H1 (cell line): ENCODE data around the gene TMEM89.

Source experiments
- BRCA1 ChIP-seq: IDR thresholded peaks from 2 replicates; pipeline ENCODE4 v1.6.1; 2012; ENCODE audit warnings: low read depth, low read length, improper control_type of control experiment
- CHD1 ChIP-seq: IDR thresholded peaks from 2 replicates; pipeline ENCODE4 v1.6.1; 2012; ENCODE audit warnings: low read depth, low read length, improper control_type of control experiment
- JUND ChIP-seq: IDR thresholded peaks from 2 replicates; pipeline ENCODE4 v1.6.1; 2011; ENCODE audit warnings: mild to moderate bottlenecking, improper control_type of control experiment, low read length
- KDM1A ChIP-seq: fragments of 200-600, 300-600 bp; sonication (generic); IDR thresholded peaks from 2 replicates; pipeline ENCODE4 v1.7.1; 2016; ENCODE audit warnings: mild to moderate bottlenecking, low read length, borderline replicate concordance
- MAFK ChIP-seq: IDR thresholded peaks from 2 replicates; pipeline ENCODE4 v1.6.1; 2012; ENCODE audit warnings: low read depth, mild to moderate bottlenecking, improper control_type of control experiment, low read length
- POLR2A ChIP-seq, 2 experiments: IDR thresholded peaks; 1 replicate in 1 of 2; 2 replicates in 1 of 2; pipeline ENCODE4 v1.6.1; 2011; ENCODE audit warnings: low read depth in 2 of 2, low read length in 2 of 2, mild to moderate bottlenecking in 2 of 2; ENCODE audit errors: control extremely low read depth in 1 of 2
- POU5F1 ChIP-seq: IDR thresholded peaks from 2 replicates; pipeline ENCODE4 v1.6.1; 2011; ENCODE audit warnings: low read depth, mild to moderate bottlenecking, low read length, moderate library complexity
- RBBP5 ChIP-seq: IDR thresholded peaks from 2 replicates; pipeline ENCODE4 v1.7.1; 2012; ENCODE audit warnings: low read depth, mild to moderate bottlenecking, inconsistent platforms, low read length, moderate library complexity, borderline replicate concordance
- SIN3A ChIP-seq, 2 experiments: IDR thresholded peaks in 1 of 2; conservative IDR thresholded peaks in 1 of 2; 2 replicates each; pipeline ENCODE4 v1.6.1; 2011 to 2012; ENCODE audit warnings: low read length in 2 of 2, improper control_type of control experiment in 1 of 2, low read depth in 1 of 2, mild to moderate bottlenecking in 1 of 2
- SP1 ChIP-seq: IDR thresholded peaks from 2 replicates; pipeline ENCODE4 v1.6.1; 2011; ENCODE audit warnings: low read depth, low read length
- TEAD4 ChIP-seq: IDR thresholded peaks from 2 replicates; pipeline ENCODE4 v1.6.1; 2012; ENCODE audit warnings: low read depth, low read length, inconsistent platforms, mixed read lengths
- YY1 ChIP-seq: IDR thresholded peaks from 2 replicates; pipeline ENCODE4 v1.6.1; 2011; ENCODE audit warnings: low read depth, mild to moderate bottlenecking, low read length
- TF ChIP-seq, protein P1 (sequence below), 3 experiments: IDR thresholded peaks; 1 replicate in 2 of 3; 2 replicates in 1 of 3; pipeline versions ENCODE4 v1.5.1 to v1.6.1; 2011; ENCODE audit warnings: low read length in 3 of 3, mild to moderate bottlenecking in 3 of 3, inconsistent platforms in 2 of 3, low read depth in 1 of 3, moderate library complexity in 1 of 3; ENCODE audit not compliant: insufficient read depth in 1 of 3; ENCODE audit errors: control extremely low read depth in 1 of 3

DNA sequence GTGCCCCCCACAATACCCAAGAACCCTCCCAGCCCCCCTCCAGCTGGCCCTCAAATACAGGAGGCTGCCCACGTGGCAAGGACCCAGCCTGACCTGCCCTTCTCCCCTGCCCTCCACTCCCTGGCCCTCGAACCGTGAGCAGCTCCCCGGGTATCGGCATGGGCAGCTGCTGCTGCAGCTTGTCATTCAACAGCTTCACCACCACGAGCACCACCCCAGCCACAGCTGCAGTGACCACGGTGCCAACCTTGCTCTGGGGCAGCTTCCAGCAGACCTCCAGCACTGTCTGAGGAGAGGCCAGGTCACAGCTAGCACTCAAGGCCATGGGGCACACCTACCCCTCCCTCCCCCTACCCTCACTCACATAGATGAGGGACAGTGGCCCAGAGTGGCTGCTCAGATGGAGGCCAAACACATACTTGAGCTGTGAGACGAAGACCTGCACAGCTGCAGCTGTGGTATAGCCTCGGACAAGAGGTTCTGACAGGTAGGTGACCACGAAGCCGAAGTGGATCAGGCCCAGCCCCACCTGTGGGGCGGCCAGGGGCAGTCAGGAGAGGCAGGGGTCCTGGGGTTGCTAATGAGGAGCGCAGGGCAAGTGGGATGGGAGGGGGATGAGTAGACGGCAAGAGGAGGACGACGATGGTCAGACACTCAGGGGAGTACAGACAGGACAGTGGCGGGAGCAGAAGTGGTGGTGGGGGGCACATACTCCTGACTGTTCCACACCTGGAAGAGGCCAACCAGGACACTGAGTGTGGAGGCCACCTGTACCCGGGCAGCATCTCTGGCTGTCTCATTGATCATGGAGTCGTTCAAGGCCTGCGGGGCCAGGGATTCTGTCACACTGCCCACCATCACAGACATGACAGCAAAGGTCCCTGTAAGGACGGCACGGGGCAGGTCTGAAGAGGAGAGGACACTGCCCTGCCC lies 10.2 kb upstream of the TMEM89 start:
- TF ChIP-seq SIN3A (conservative IDR thresholded peaks at IDR 0.05 in 1 of 2, IDR thresholded peaks at IDR 0.05 in 1 of 2; ENCODE audit: low read depth in 1 of 2, low read length in 2 of 2) (no peak), MAFK (no peak), TEAD4 (no peak), CHD1 (no peak), JUND (no peak), POLR2A (IDR thresholded peaks at IDR 0.05; ENCODE audit: control extremely low read depth in 1 of 2, low read depth in 2 of 2, low read length in 2 of 2) (no peak), BRCA1 (no peak), RBBP5 (no peak), KDM1A (no peak), SP1 (no peak), POU5F1 (no peak), YY1 (no peak)
- TF ChIP-seq, protein P1, sequence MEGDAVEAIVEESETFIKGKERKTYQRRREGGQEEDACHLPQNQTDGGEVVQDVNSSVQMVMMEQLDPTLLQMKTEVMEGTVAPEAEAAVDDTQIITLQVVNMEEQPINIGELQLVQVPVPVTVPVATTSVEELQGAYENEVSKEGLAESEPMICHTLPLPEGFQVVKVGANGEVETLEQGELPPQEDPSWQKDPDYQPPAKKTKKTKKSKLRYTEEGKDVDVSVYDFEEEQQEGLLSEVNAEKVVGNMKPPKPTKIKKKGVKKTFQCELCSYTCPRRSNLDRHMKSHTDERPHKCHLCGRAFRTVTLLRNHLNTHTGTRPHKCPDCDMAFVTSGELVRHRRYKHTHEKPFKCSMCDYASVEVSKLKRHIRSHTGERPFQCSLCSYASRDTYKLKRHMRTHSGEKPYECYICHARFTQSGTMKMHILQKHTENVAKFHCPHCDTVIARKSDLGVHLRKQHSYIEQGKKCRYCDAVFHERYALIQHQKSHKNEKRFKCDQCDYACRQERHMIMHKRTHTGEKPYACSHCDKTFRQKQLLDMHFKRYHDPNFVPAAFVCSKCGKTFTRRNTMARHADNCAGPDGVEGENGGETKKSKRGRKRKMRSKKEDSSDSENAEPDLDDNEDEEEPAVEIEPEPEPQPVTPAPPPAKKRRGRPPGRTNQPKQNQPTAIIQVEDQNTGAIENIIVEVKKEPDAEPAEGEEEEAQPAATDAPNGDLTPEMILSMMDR (IDR thresholded peaks at IDR 0.05; ENCODE audit: control extremely low read depth in 1 of 3, insufficient read depth in 1 of 3, low read depth in 1 of 3, low read length in 3 of 3) = no peak
